GM12874 (cell line): Measurements from ENCODE around the gene XPC.

ENCODE experiments used
- CTCF ChIP-seq: IDR thresholded peaks from 2 replicates; pipeline ENCODE4 v1.5.1; 2011; ENCODE audit warnings: low read depth, mild to moderate bottlenecking, control low read depth, low read length, moderate library complexity; ENCODE audit not compliant: insufficient read depth

The XPC gene

DNA sequence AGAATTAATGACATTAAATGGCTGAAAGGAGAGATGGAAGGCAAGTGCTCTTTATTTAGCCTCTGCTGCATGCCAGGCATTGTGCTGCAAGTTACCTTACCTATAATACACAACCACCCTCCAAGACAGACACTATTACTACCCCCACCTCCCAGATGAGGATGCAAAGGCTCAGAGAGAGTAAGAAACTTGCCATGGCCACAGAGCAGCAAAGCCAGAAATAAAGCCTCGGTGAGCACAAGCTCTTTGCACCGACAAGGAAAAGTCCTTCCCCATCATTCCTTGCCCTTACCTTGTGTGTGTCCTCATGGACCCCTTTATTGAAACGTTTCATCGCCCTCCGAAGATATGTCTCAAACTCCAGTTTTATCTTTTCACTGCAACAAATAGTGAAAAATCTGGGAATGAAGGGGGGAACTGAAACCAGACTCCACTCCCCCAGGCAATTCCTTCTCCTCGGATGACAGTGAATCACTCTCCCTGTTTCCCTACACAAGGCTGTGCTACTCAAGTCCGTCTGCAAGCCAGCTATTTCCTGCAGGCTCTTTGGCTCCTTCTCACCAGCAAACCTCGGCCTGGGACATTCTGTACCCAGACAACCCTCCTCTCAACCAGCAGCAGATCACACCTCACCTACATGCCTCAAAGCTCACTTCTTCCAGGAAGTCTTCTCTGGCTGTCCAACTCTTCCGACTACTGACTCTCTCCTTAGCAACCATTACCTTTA lies 11.4 kb downstream of the XPC start:
- TF ChIP-seq CTCF, result no peak

- TF ChIP-seq CTCF, result no peak
These were observed 16.2 kb downstream of the XPC start for GRCh38 chr3:14162178-14162577.

- TF ChIP-seq CTCF, result no peak
These were observed 17.1 kb downstream of the XPC start for GRCh38 chr3:14161282-14161681.

- no peak for TF ChIP-seq CTCF
These were observed 19.0 kb downstream of the XPC start for GRCh38 chr3:14159426-14159825.

GRCh38 chr3:14158370-14158769 lies 20.0 kb downstream of the XPC start:
- TF ChIP-seq CTCF, result no peak

- TF ChIP-seq CTCF, result no peak
These were observed 20.4 kb downstream of the XPC start for GRCh38 chr3:14157951-14158350.

- no peak for TF ChIP-seq CTCF
These were observed 21.4 kb downstream of the XPC start for GRCh38 chr3:14156843-14157561.
